Stimulated activated CD4-positive, alpha-beta T cell treated with anti-CD3 and anti-CD28 coated beads, Interleukin-4, amount 100 ng/mL, for 24 hours (primary cell): ENCODE data around the gene ANKLE1.
A peak's percentile ranks its signal among the peaks of the same experiment; 100 is the strongest.

Experiments
- DNase-seq: peaks from one replicate; pipeline ENCODE4 v3.0.0-alpha.2; 2020

Gene ANKLE1

GRCh38 chr19:17327654-17328516, 46.2 kb downstream of the ANKLE1 start:
- peak; percentile 44 for DNase-seq

- peak; percentile 16 for DNase-seq
Measured at GRCh38 chr19:17328517-17329365, 47.0 kb downstream of the ANKLE1 start.

- DNase-seq, result no peak
Measured at GRCh38 chr19:17329366-17330261, 47.9 kb downstream of the ANKLE1 start.

- DNase-seq, result no peak
Measured at GRCh38 chr19:17330262-17331044, 48.8 kb downstream of the ANKLE1 start.

- no peak for DNase-seq
Measured at GRCh38 chr19:17331045-17331558, 49.4 kb downstream of the ANKLE1 start.

- no peak for DNase-seq
Measured at GRCh38 chr19:17332360-17332676, 50.6 kb downstream of the ANKLE1 start.

- DNase-seq, result peak; percentile 45
Measured at GRCh38 chr19:17332677-17333581, 51.2 kb downstream of the ANKLE1 start.

GRCh38 chr19:17333611-17334413, 52.1 kb downstream of the ANKLE1 start:
- DNase-seq, result peak; percentile 85

GRCh38 chr19:17334414-17335409, 53.0 kb downstream of the ANKLE1 start, which contains the start of gene ANO8:
Gene ANO8, minus strand, starts transcription at chr19:17334855. Its CDS starts 185 bp downstream, at chr19:17334670.
- DNase-seq, result peak; percentile 96

- DNase-seq, result no peak
Measured at GRCh38 chr19:17335575-17335974, 53.9 kb downstream of the ANKLE1 start.
